SKM-1 treated with dmso at 0.1 percent for 144 hours (cell line): Measurements from ENCODE around the gene TTF2.
"Not testable (repeated sequence)": the region's sequence is repeated elsewhere in the genome, so short reads cannot be mapped to it uniquely, and the experiment has no call there.

Source experiments
- DNase-seq: peaks from one replicate; lab custom pipeline; 2025; ENCODE audit not compliant: unreplicated experiment; lab: John Stamatoyannopoulos, UW

TTF2 gene

DNA sequence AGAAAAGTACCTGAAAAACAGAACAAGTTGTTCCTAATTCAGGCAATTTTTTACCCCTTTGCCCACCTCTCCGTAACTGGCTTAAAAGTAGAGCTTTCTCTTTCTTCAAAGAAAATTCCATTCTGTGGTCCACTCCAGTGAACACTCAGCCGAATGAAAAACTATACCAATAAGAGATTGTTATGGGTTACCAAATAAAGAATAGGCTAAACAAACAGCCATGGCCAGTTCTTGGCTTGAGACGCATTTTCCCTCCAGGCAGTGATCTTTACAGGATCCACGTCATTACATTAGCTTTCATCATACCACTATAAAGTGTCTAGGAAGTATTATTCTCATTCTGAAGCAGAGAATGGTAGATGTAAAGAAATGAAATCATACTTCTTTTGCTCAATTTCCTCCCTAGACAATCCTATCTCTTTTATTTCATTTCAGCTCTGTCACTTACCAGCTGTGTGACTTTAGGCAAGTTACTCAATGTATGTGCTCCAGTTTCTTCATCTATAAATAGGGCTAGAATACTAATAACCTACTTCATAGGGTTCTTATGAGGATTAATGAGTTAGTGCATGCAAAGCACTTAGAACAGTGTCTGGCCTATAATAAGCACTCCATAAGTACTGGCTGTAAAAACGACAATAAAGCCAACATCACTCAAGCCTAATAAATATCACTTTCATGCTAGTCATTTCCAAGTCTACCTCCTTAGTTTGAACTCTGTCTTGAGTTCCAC, 87.9 kb downstream of the TTF2 start:
- no peak for DNase-seq

- DNase-seq, result no peak
Observed at GRCh38 chr1:117150316-117150715, 90.2 kb downstream of the TTF2 start.

DNA sequence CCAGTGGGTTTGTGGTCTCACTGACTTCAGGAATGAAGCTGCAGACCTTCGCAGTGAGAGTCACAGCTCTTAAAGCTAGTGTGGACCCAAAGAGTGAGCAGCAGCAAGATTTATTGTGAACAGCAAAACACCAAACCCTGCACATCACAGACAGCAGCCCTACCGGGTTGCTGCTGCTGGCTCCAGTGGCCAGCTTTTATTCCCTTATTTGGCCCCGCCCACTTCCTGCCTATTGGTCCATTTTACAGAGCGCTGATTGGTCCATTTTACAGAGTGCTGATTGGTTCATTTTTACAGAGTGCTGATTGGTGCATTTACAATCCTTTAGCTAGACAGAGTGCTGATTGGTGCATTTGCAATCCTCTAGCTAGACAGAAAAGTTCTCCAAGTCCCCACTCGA, 91.2 kb downstream of the TTF2 start:
- DNase-seq, result not testable (repeated sequence)
